ENCODE measurements around the gene PTPRG. TPM values are rescaled to one million over a fixed set of nuclear protein-coding genes. Genes with fewer than 3 reads are reported as not detected.
A peak's percentile ranks its signal among the peaks of the same experiment; 100 is the strongest.

Gene PTPRG
- total and polyA plus RNA-seq, 8 donors: 50.9 to 88.4 (median 54.4) TPM

DNA sequence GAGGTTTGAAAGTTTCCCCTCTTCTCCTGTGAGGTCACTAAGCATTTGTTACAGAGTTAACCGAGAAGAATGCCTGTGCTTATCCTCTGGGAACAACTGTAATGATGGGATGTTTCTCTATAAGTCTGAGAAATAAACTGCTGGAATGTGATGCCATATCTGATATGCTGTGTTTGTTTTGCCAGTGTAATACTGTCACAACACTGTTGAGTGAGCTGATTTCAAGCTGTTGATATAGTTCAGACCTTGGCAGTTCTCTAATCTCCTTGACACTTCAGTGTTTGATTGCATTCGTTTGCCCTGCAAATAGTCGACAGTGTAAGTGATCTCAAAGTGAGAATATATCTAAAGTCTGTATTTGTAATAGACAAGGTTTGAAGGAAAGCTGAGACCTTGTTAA, 73.3 kb downstream of the PTPRG start:
- no peak overlapping the region for H3K4me3 ChIP-seq
- H3K9me3 ChIP-seq: no peaks in the 10 kb centered on the region
- H3K36me3 ChIP-seq: no peaks in the 10 kb centered on the region
- TF ChIP-seq, protein P1, sequence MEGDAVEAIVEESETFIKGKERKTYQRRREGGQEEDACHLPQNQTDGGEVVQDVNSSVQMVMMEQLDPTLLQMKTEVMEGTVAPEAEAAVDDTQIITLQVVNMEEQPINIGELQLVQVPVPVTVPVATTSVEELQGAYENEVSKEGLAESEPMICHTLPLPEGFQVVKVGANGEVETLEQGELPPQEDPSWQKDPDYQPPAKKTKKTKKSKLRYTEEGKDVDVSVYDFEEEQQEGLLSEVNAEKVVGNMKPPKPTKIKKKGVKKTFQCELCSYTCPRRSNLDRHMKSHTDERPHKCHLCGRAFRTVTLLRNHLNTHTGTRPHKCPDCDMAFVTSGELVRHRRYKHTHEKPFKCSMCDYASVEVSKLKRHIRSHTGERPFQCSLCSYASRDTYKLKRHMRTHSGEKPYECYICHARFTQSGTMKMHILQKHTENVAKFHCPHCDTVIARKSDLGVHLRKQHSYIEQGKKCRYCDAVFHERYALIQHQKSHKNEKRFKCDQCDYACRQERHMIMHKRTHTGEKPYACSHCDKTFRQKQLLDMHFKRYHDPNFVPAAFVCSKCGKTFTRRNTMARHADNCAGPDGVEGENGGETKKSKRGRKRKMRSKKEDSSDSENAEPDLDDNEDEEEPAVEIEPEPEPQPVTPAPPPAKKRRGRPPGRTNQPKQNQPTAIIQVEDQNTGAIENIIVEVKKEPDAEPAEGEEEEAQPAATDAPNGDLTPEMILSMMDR (IDR thresholded peaks at IDR 0.05): no peak
- no peaks in the 10 kb centered on the region for H3K27me3 ChIP-seq
- ATAC-seq (peak; percentile 39), DNase-seq (no peak)
- H3K4me1 ChIP-seq: peaks cover 13 to 17% of the 10 kb centered on the region in 2 donors
- no peak overlapping the region for H3K27ac ChIP-seq
- intact Hi-C loops (cut with DNase I): no loop called here

DNA sequence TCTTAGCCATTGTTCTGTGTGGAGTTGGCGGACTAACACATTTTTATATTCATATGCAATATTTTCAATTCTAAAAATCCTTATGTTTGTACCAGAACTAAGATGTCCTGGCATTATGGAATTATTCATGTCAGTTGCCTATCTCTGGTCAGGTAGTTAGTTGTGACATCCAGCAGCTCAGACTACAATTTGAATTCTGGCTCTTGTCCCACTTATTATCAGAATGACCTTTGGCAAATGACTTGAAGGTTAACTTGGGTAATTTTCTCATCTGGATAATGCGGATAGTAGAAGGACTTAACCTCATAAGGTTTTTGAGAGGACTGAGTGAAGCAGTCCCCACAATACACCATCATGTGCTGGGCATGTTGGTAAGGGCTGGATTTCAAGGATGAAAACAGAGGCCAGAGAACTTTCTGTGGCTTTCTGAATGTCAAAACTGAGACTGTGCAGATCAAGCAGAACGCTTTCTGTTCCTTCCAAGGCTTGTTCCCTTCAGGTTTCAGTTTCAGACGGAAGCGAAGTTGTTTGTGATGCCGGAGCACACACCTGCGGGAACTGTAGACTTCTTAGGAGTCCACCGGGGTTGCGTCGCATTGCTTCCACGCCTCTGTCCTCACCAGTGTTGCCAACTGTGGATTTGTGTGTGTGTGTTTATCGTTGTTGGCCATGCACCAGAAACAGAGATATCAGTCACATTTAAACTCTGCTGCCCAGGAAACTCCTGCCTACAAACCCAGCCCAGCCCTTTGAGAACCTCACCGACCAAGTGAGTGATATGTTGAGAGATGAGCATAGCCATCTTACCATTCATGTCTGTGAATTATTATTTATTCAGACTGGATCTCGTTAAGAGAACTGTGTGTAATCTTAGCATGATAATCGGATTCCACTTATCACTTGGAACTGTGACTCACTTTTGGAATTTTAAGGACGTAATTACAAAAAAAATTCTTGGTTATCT, 76.0 kb downstream of the PTPRG start:
- no peaks in the 10 kb centered on the region for H3K9me3 ChIP-seq
- peaks cover 5 to 13% of the 10 kb centered on the region in 2 donors for H3K4me1 ChIP-seq
- TF ChIP-seq, protein P1 (IDR thresholded peaks at IDR 0.05): no peak
- no peak overlapping the region for H3K4me3 ChIP-seq
- DNase-seq (no peak), ATAC-seq (peak; percentile 27)
- no peaks in the 10 kb centered on the region for H3K36me3 ChIP-seq
- no peaks in the 10 kb centered on the region for H3K27me3 ChIP-seq
- H3K27ac ChIP-seq: no peak overlapping the region
- intact Hi-C loops (cut with DNase I): no loop called here

DNA sequence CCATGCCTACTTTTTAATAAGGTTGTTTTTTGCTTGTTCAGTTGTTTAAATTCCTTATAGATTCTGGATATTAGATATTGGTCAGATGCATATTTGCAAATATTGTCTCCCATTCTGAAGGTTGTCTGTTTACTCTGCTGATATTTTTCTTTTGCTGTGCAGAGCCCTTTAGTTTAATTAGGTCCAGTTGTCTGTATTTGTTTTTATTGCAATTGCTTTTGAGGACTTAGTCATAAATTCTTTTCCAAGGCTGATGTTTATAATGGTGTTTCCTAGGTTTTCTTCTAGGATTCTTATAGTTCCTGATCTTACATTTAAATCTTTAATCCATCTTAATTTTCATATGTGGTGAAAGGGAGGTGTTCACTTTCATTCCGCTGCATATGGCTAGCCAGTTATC, 77.4 kb downstream of the PTPRG start:
- Histone ChIP-seq H3K4me3 (no peak overlapping the region), H3K9me3 (no peaks in the 10 kb centered on the region), H3K36me3 (no peaks in the 10 kb centered on the region), H3K27ac (no peak overlapping the region), H3K27me3 (no peaks in the 10 kb centered on the region), H3K4me1 (peaks cover 5 to 13% of the 10 kb centered on the region in 2 donors)
- TF ChIP-seq, protein P1 (IDR thresholded peaks at IDR 0.05): no peak
- DNase-seq (no peak), ATAC-seq (no peak)
- intact Hi-C loops (cut with DNase I): no loop called here

DNA sequence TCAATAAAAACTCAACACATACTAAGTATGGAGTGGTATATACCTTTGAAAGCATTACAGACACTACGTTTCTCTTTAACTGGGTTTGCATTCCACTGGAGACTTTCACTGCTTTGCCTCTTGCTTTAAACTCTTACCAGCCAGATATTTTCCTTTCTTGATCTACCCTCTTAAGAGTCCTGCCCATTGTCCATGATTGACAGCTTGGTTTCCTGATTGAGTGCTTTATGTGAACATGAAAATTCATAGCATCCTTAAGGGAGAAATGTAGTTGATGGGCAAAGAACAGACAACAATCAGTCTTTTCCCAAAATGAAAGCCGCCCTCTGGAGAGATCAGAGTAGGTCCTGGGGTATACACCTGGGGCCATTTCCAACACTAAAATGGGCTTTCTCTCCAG, 78.6 kb downstream of the PTPRG start:
- intact Hi-C loops (cut with DNase I): no loop called here
- no peak for ATAC-seq
- Histone ChIP-seq H3K27me3 (no peaks in the 10 kb centered on the region), H3K27ac (no peak overlapping the region), H3K36me3 (no peaks in the 10 kb centered on the region), H3K9me3 (peaks cover 0 to under 1% of the 10 kb centered on the region in 2 donors), H3K4me3 (no peak overlapping the region), H3K4me1 (peaks cover 5 to 13% of the 10 kb centered on the region in 2 donors)
- TF ChIP-seq, protein P1 (IDR thresholded peaks at IDR 0.05): no peak
- DNase-seq: no peak

DNA sequence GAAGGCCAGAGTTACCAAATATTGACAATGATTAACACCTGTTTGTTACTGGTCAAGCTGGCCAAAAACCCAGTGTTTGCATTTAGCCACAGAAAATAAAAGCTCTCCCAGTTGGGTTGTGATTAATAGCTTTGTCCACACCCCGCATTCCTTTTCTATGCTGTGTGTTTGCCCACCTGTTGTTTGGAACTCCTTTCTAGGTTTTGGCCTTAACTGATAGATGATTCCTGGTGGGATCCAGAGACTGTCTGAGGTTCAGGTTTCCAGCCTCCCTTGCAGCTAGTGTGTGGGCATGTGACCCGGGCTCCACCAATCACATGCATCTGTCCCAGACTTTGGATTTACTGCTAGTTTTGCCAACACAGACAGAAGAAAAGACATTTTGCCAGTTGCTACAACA, 83.8 kb downstream of the PTPRG start:
- Histone ChIP-seq H3K9me3 (peaks cover 0 to 6% of the 10 kb centered on the region in 2 donors), H3K4me1 (peaks cover 0 to 7% of the 10 kb centered on the region in 2 donors), H3K4me3 (no peak overlapping the region), H3K36me3 (no peaks in the 10 kb centered on the region), H3K27ac (no peak overlapping the region), H3K27me3 (no peaks in the 10 kb centered on the region)
- TF ChIP-seq, protein P1 (IDR thresholded peaks at IDR 0.05): no peak
- intact Hi-C loops (cut with DNase I): no loop called here
- ATAC-seq: peak; percentile 70
- no peak for DNase-seq

All from left lung (tissue), 10 donors.